ENCODE results near the gene NEMP1.

NEMP1 gene

DNA sequence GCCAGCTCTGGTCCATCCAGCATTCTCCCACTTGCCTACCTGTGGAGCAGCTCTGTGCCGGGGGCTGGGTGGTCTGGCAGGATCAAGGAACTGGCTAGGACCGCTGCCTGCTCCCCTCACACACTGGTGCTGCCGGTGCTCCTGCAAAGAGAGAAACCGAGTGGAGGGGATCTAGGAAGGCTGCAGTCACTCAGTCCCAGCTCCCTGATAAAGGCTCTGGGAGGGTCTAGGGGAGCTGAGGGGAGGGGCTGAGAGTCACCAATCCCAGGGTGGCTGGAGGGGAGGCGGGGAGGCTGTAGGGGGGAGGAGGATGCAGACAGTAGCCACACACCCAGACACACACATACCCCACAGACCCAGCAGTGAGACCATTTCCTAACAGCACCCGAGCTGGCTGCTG is 62.2 kb downstream of the NEMP1 start, which contains the start of gene TAC3:
Gene TAC3 (minus strand): TSS at position 182 of the 400 bp plus-strand sequence. CDS start 732 bp downstream, outside the sequence.
- TF ChIP-seq, protein P1, sequence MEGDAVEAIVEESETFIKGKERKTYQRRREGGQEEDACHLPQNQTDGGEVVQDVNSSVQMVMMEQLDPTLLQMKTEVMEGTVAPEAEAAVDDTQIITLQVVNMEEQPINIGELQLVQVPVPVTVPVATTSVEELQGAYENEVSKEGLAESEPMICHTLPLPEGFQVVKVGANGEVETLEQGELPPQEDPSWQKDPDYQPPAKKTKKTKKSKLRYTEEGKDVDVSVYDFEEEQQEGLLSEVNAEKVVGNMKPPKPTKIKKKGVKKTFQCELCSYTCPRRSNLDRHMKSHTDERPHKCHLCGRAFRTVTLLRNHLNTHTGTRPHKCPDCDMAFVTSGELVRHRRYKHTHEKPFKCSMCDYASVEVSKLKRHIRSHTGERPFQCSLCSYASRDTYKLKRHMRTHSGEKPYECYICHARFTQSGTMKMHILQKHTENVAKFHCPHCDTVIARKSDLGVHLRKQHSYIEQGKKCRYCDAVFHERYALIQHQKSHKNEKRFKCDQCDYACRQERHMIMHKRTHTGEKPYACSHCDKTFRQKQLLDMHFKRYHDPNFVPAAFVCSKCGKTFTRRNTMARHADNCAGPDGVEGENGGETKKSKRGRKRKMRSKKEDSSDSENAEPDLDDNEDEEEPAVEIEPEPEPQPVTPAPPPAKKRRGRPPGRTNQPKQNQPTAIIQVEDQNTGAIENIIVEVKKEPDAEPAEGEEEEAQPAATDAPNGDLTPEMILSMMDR (conservative IDR thresholded peaks at IDR 0.05; ENCODE audit: low read depth, low read length): no peak
- Histone ChIP-seq H3K79me2 (ENCODE audit: insufficient read depth, low read depth) (no peaks in the 10 kb centered on the region), H3K9ac (no peak within 1 kb of the TSS), H2AFZ (ENCODE audit: low read depth) (no peak within 1 kb of the TSS), H3K27ac (no peak within 1 kb of the TSS), H3K4me1 (ENCODE audit: low read depth, poor library complexity, severe bottlenecking) (peaks cover 5% of the 10 kb centered on the region), H3K36me3 (ENCODE audit: insufficient read depth) (no peaks in the 10 kb centered on the region), H3K4me2 (no peak within 1 kb of the TSS), H4K20me1 (ENCODE audit: insufficient read depth) (no peaks in the 10 kb centered on the region), H3K4me3 (IDR thresholded peaks at IDR 0.05; ENCODE audit: insufficient read depth, low read depth, low read length) (no peak within 1 kb of the TSS), H3K27me3 (ENCODE audit: insufficient read depth, low read depth) (peaks cover 28% of the 10 kb centered on the region; the same call in 1 of the 2 replicates)

GRCh38 chr12:57012600-57013465 is 65.8 kb downstream of the NEMP1 start:
- H3K79me2 ChIP-seq (ENCODE audit: insufficient read depth, low read depth): no peaks in the 10 kb centered on the region
- no peak overlapping the region for H3K4me2 ChIP-seq
- TF ChIP-seq, protein P1 (conservative IDR thresholded peaks at IDR 0.05; ENCODE audit: low read depth, low read length): no peak
- no peak overlapping the region for H3K9ac ChIP-seq
- H3K4me1 ChIP-seq (ENCODE audit: low read depth, poor library complexity, severe bottlenecking): peaks cover 9% of the 10 kb centered on the region
- peaks cover 28% of the 10 kb centered on the region; the same call in 1 of the 2 replicates for H3K27me3 ChIP-seq (ENCODE audit: insufficient read depth, low read depth)
- no peak overlapping the region for H2AFZ ChIP-seq (ENCODE audit: low read depth)
- H3K27ac ChIP-seq: no peak overlapping the region
- no peaks in the 10 kb centered on the region for H3K36me3 ChIP-seq (ENCODE audit: insufficient read depth)
- H4K20me1 ChIP-seq (ENCODE audit: insufficient read depth): no peaks in the 10 kb centered on the region
- no peak overlapping the region for H3K4me3 ChIP-seq (IDR thresholded peaks at IDR 0.05; ENCODE audit: insufficient read depth, low read depth, low read length)

DNA sequence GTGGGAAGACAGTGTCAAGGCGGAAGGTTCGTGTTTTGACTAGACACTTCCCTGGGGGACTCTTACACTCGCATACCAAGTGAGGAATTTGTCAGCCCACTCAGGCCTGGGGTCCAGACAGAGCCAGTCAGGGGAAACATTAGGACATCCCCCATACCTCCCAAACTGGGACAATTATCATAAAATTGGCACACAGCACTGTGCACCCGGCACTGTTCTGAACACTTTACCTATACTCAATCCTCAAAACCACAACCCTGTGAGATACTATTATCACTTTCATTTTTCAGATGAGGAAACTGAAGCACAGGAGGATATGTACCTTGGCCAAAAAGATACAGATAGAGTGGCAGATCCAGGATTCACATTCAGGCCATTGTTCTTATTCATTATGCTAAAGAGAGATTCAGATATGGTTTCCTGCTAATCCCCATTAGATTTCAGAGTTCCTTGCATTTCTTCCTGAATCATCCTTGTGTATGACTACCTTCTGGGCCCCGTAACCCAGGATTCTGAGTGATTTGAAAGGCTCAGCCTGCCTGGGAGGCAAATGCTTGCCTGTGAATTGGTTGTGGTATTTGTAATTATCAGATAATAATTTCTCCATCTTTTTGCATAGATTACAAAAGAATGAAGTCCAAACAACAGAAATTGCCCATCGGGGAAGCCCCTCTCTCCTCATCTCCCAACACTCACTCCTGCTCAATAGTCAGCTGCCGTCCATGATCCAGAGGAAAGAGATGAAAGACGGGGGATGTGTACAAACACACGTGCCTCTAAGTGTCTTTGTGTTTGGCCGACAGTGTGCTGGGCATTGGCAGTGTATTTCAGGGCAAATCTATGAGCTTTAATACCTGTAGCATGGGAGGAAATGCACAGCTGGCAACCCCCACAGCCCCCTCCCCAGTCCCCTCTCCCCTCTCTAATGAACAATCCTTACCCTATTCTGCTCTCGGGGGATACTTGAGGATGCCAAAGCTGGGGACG is 66.9 kb downstream of the NEMP1 start:
- TF ChIP-seq, protein P1 (conservative IDR thresholded peaks at IDR 0.05; ENCODE audit: low read depth, low read length): no peak
- H4K20me1 ChIP-seq (ENCODE audit: insufficient read depth): no peaks in the 10 kb centered on the region
- no peak overlapping the region for H3K4me2 ChIP-seq
- no peaks in the 10 kb centered on the region for H3K36me3 ChIP-seq (ENCODE audit: insufficient read depth)
- H3K79me2 ChIP-seq (ENCODE audit: insufficient read depth, low read depth): no peaks in the 10 kb centered on the region
- H3K27ac ChIP-seq: no peak overlapping the region
- H2AFZ ChIP-seq (ENCODE audit: low read depth): no peak overlapping the region
- H3K27me3 ChIP-seq (ENCODE audit: insufficient read depth, low read depth): peaks cover 28% of the 10 kb centered on the region; the same call in 1 of the 2 replicates
- H3K9ac ChIP-seq: no peak overlapping the region
- peaks cover 15% of the 10 kb centered on the region for H3K4me1 ChIP-seq (ENCODE audit: low read depth, poor library complexity, severe bottlenecking)
- H3K4me3 ChIP-seq (IDR thresholded peaks at IDR 0.05; ENCODE audit: insufficient read depth, low read depth, low read length): no peak overlapping the region

- Histone ChIP-seq H3K4me1 (ENCODE audit: low read depth, poor library complexity, severe bottlenecking) (peaks cover 17% of the 10 kb centered on the region), H3K4me3 (IDR thresholded peaks at IDR 0.05; ENCODE audit: insufficient read depth, low read depth, low read length) (no peak overlapping the region), H2AFZ (ENCODE audit: low read depth) (no peak overlapping the region), H3K36me3 (ENCODE audit: insufficient read depth) (no peaks in the 10 kb centered on the region), H3K27me3 (ENCODE audit: insufficient read depth, low read depth) (peaks cover 28% of the 10 kb centered on the region; the same call in 1 of the 2 replicates), H3K27ac (no peak overlapping the region), H3K79me2 (ENCODE audit: insufficient read depth, low read depth) (peaks cover 3% of the 10 kb centered on the region), H4K20me1 (ENCODE audit: insufficient read depth) (no peaks in the 10 kb centered on the region), H3K9ac (no peak overlapping the region), H3K4me2 (no peak overlapping the region)
- TF ChIP-seq, protein P1 (conservative IDR thresholded peaks at IDR 0.05; ENCODE audit: low read depth, low read length): no peak
These were observed 67.9 kb downstream of the NEMP1 start for GRCh38 chr12:57010627-57011247.

Data from KMS-11 (cell line).